ENCODE measurements around the gene POPDC3.

POPDC3 gene

DNA sequence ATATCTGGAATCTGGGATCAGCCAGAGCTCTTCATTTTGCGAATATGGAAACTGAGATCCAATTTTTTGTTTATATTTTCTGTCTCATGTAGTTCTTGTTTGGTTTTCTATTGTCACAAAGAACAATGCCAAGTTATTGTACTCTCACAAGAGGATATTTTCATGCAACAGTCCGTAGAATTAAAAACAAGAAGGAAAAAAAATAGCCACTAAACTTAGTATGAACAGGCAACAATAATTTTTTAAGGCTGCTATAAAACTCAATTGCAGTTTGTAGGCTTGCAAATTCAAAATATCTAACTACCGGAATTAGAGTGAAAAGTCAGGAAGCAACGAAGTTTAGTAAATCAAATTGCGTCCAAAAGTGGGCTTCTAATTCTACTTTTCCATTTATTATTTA lies 1.2 kb downstream of the POPDC3 start:
- Histone ChIP-seq H3K4me2 (ENCODE audit: low read depth, low read length, poor library complexity, severe bottlenecking) (no peak overlapping the region), H3K36me3 (ENCODE audit: low read length) (no peaks in the 10 kb centered on the region), H4K20me1 (ENCODE audit: low read depth, low read length) (no peaks in the 10 kb centered on the region), H3K9me3 (ENCODE audit: insufficient read depth, low read length) (no peaks in the 10 kb centered on the region), H3K79me2 (ENCODE audit: insufficient read depth, low read length) (no peaks in the 10 kb centered on the region), H3K27ac (ENCODE audit: low read depth, low read length) (no peak overlapping the region), H3K27me3 (ENCODE audit: low read length) (no peaks in the 10 kb centered on the region), H3K4me3 (ENCODE audit: insufficient read depth, low read length, poor library complexity, severe bottlenecking) (no peak overlapping the region), H3K9ac (ENCODE audit: low read length) (no peak overlapping the region), H3K9me2 (replicated peaks; ENCODE audit: insufficient read depth, low read length) (no peaks in the 10 kb centered on the region), H3F3A (ENCODE audit: insufficient read depth) (no peaks in the 10 kb centered on the region), H2AFZ (ENCODE audit: low read depth, low read length, severe bottlenecking) (no peak overlapping the region)
- TF ChIP-seq, protein P1, sequence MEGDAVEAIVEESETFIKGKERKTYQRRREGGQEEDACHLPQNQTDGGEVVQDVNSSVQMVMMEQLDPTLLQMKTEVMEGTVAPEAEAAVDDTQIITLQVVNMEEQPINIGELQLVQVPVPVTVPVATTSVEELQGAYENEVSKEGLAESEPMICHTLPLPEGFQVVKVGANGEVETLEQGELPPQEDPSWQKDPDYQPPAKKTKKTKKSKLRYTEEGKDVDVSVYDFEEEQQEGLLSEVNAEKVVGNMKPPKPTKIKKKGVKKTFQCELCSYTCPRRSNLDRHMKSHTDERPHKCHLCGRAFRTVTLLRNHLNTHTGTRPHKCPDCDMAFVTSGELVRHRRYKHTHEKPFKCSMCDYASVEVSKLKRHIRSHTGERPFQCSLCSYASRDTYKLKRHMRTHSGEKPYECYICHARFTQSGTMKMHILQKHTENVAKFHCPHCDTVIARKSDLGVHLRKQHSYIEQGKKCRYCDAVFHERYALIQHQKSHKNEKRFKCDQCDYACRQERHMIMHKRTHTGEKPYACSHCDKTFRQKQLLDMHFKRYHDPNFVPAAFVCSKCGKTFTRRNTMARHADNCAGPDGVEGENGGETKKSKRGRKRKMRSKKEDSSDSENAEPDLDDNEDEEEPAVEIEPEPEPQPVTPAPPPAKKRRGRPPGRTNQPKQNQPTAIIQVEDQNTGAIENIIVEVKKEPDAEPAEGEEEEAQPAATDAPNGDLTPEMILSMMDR (IDR thresholded peaks at IDR 0.05; ENCODE audit: insufficient read depth, low read length, poor library complexity, severe bottlenecking) = no peak
- TF ChIP-seq EZH2phosphoT487 (conservative IDR thresholded peaks at IDR 0.05; ENCODE audit: low read length) = no peak

DNA sequence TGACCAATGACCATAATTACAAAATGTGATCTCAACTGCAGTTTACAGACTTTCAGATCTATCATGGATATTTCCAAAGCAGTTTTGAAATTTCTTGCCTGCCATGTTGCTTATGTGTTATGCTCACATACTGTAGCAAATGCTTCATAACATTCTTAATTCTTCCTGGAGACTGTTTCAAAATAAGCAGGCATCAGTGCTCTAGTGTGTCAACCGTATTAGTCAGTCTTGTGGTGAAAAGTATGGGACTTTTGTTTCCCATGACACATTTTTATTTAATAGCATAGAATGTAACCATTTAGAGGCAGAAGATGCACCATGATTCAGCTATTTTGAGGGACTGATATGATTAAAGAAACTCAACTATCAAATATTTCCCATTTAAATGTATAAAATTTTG lies 1.7 kb downstream of the POPDC3 start:
- Histone ChIP-seq H3K36me3 (ENCODE audit: low read length) (no peaks in the 10 kb centered on the region), H3K79me2 (ENCODE audit: insufficient read depth, low read length) (no peaks in the 10 kb centered on the region), H3F3A (ENCODE audit: insufficient read depth) (no peaks in the 10 kb centered on the region), H3K27ac (ENCODE audit: low read depth, low read length) (no peak overlapping the region), H2AFZ (ENCODE audit: low read depth, low read length, severe bottlenecking) (no peak overlapping the region), H3K4me2 (ENCODE audit: low read depth, low read length, poor library complexity, severe bottlenecking) (no peak overlapping the region), H4K20me1 (ENCODE audit: low read depth, low read length) (no peaks in the 10 kb centered on the region), H3K9me2 (replicated peaks; ENCODE audit: insufficient read depth, low read length) (no peaks in the 10 kb centered on the region), H3K9me3 (ENCODE audit: insufficient read depth, low read length) (no peaks in the 10 kb centered on the region), H3K4me3 (ENCODE audit: insufficient read depth, low read length, poor library complexity, severe bottlenecking) (no peak overlapping the region), H3K9ac (ENCODE audit: low read length) (no peak overlapping the region), H3K27me3 (ENCODE audit: low read length) (no peaks in the 10 kb centered on the region)
- TF ChIP-seq, protein P1 (IDR thresholded peaks at IDR 0.05; ENCODE audit: insufficient read depth, low read length, poor library complexity, severe bottlenecking) = no peak
- no peak for TF ChIP-seq EZH2phosphoT487 (conservative IDR thresholded peaks at IDR 0.05; ENCODE audit: low read length)

DNA sequence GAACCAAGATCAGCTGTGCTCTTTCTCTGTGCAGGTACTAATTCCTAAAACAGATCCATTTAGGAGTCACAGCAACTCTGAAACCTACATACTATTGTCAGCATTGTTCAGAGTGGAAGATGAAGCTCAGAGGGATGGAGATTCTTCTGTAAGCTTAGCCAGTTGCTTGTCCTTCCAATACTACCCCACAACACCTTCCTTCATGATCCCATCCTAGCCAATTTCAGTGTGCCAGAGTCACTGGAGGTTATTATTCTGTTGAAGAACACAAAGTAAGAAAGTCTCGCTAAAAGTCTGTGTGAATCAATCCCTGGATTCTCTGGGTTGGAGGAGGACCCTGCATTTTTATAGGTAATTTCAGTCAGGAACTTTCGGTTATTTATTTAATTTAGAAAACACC lies 2.3 kb downstream of the POPDC3 start:
- TF ChIP-seq, protein P1 (IDR thresholded peaks at IDR 0.05; ENCODE audit: insufficient read depth, low read length, poor library complexity, severe bottlenecking) = no peak
- TF ChIP-seq EZH2phosphoT487 (conservative IDR thresholded peaks at IDR 0.05; ENCODE audit: low read length) = no peak
- Histone ChIP-seq H3K4me2 (ENCODE audit: low read depth, low read length, poor library complexity, severe bottlenecking) (no peak overlapping the region), H3K9ac (ENCODE audit: low read length) (no peak overlapping the region), H3K36me3 (ENCODE audit: low read length) (no peaks in the 10 kb centered on the region), H3K27ac (ENCODE audit: low read depth, low read length) (no peak overlapping the region), H3K27me3 (ENCODE audit: low read length) (no peaks in the 10 kb centered on the region), H3K79me2 (ENCODE audit: insufficient read depth, low read length) (no peaks in the 10 kb centered on the region), H4K20me1 (ENCODE audit: low read depth, low read length) (no peaks in the 10 kb centered on the region), H2AFZ (ENCODE audit: low read depth, low read length, severe bottlenecking) (no peak overlapping the region), H3K4me3 (ENCODE audit: insufficient read depth, low read length, poor library complexity, severe bottlenecking) (no peak overlapping the region), H3K9me3 (ENCODE audit: insufficient read depth, low read length) (no peaks in the 10 kb centered on the region), H3F3A (ENCODE audit: insufficient read depth) (no peaks in the 10 kb centered on the region), H3K9me2 (replicated peaks; ENCODE audit: insufficient read depth, low read length) (no peaks in the 10 kb centered on the region)

All from SU-DHL-6 (cell line).